ENCODE measurements around the gene SEC14L1.

Gene SEC14L1

GRCh38 chr17:77222356-77222755 is 81.6 kb downstream of the SEC14L1 start:
- Histone ChIP-seq H3K27me3 (ENCODE audit: insufficient read depth, low read depth) (no peaks in the 10 kb centered on the region), H3K79me2 (ENCODE audit: insufficient read depth, low read depth) (no peaks in the 10 kb centered on the region), H3K27ac (no peak overlapping the region), H2AFZ (ENCODE audit: low read depth) (no peak overlapping the region), H3K36me3 (ENCODE audit: insufficient read depth) (no peaks in the 10 kb centered on the region), H4K20me1 (ENCODE audit: insufficient read depth) (no peaks in the 10 kb centered on the region), H3K4me1 (ENCODE audit: low read depth, poor library complexity, severe bottlenecking) (no peaks in the 10 kb centered on the region), H3K4me3 (IDR thresholded peaks at IDR 0.05; ENCODE audit: insufficient read depth, low read depth, low read length) (no peak overlapping the region), H3K4me2 (no peak overlapping the region), H3K9ac (no peak overlapping the region)
- TF ChIP-seq CTCF (conservative IDR thresholded peaks at IDR 0.05; ENCODE audit: low read depth, low read length), result no peak

- H4K20me1 ChIP-seq (ENCODE audit: insufficient read depth), result no peaks in the 10 kb centered on the region
- no peaks in the 10 kb centered on the region for H3K36me3 ChIP-seq (ENCODE audit: insufficient read depth)
- H3K4me1 ChIP-seq (ENCODE audit: low read depth, poor library complexity, severe bottlenecking), result no peaks in the 10 kb centered on the region
- H3K79me2 ChIP-seq (ENCODE audit: insufficient read depth, low read depth), result no peaks in the 10 kb centered on the region
- no peak overlapping the region for H3K9ac ChIP-seq
- TF ChIP-seq CTCF (conservative IDR thresholded peaks at IDR 0.05; ENCODE audit: low read depth, low read length), result no peak
- H3K27me3 ChIP-seq (ENCODE audit: insufficient read depth, low read depth), result no peaks in the 10 kb centered on the region
- no peak overlapping the region for H3K27ac ChIP-seq
- no peak overlapping the region for H2AFZ ChIP-seq (ENCODE audit: low read depth)
- H3K4me2 ChIP-seq, result no peak overlapping the region
- no peak overlapping the region for H3K4me3 ChIP-seq (IDR thresholded peaks at IDR 0.05; ENCODE audit: insufficient read depth, low read depth, low read length)
These were observed 83.1 kb downstream of the SEC14L1 start for GRCh38 chr17:77223642-77224420.

- Histone ChIP-seq H3K9ac (no peak overlapping the region), H3K27ac (no peak overlapping the region)
- no peak for TF ChIP-seq CTCF (conservative IDR thresholded peaks at IDR 0.05; ENCODE audit: low read depth, low read length)
These were observed 84.5 kb downstream of the SEC14L1 start for GRCh38 chr17:77225265-77225664.

GRCh38 chr17:77227461-77228240 is 86.9 kb downstream of the SEC14L1 start:
- H3K4me3 ChIP-seq (IDR thresholded peaks at IDR 0.05; ENCODE audit: insufficient read depth, low read depth, low read length), result no peak overlapping the region
- H2AFZ ChIP-seq (ENCODE audit: low read depth), result no peak overlapping the region
- no peaks in the 10 kb centered on the region for H3K27me3 ChIP-seq (ENCODE audit: insufficient read depth, low read depth)
- H3K79me2 ChIP-seq (ENCODE audit: insufficient read depth, low read depth), result no peaks in the 10 kb centered on the region
- H3K36me3 ChIP-seq (ENCODE audit: insufficient read depth), result no peaks in the 10 kb centered on the region
- no peaks in the 10 kb centered on the region for H4K20me1 ChIP-seq (ENCODE audit: insufficient read depth)
- H3K9ac ChIP-seq, result no peak overlapping the region
- no peak overlapping the region for H3K4me2 ChIP-seq
- H3K27ac ChIP-seq, result no peak overlapping the region
- H3K4me1 ChIP-seq (ENCODE audit: low read depth, poor library complexity, severe bottlenecking), result no peaks in the 10 kb centered on the region
- no peak for TF ChIP-seq CTCF (conservative IDR thresholded peaks at IDR 0.05; ENCODE audit: low read depth, low read length)

More at GRCh38 chr17:77225265-77225664, 84.5 kb downstream of the SEC14L1 start:
- no peak overlapping the region for H2AFZ ChIP-seq (ENCODE audit: low read depth)
- no peaks in the 10 kb centered on the region for H3K79me2 ChIP-seq (ENCODE audit: insufficient read depth, low read depth)
- no peaks in the 10 kb centered on the region for H3K27me3 ChIP-seq (ENCODE audit: insufficient read depth, low read depth)
- no peak overlapping the region for H3K4me2 ChIP-seq
- no peaks in the 10 kb centered on the region for H4K20me1 ChIP-seq (ENCODE audit: insufficient read depth)
- H3K4me3 ChIP-seq (IDR thresholded peaks at IDR 0.05; ENCODE audit: insufficient read depth, low read depth, low read length), result no peak overlapping the region
- no peaks in the 10 kb centered on the region for H3K36me3 ChIP-seq (ENCODE audit: insufficient read depth)
- no peaks in the 10 kb centered on the region for H3K4me1 ChIP-seq (ENCODE audit: low read depth, poor library complexity, severe bottlenecking)
